ENCODE results near the gene ADAMTS6. TPM values are rescaled to one million over a fixed set of nuclear protein-coding genes. Genes with fewer than 3 reads are reported as not detected.

The ADAMTS6 gene
- total RNA-seq, 1 experiment from 2014 or later, result 2.8 TPM

- Mint-ChIP-seq H3K9me3 (no peaks in the 10 kb centered on the region), H3K27ac (no peak overlapping the region), H3K36me3 (no peaks in the 10 kb centered on the region), H3K4me1 (peaks cover 35% of the 10 kb centered on the region), H3K4me3 (no peak overlapping the region), H3K27me3 (ENCODE audit: low read depth) (no peaks in the 10 kb centered on the region)
- ChIA-PET CTCF (interaction anchor here (1.6 kb wide), 1 partner anchor 154 kb away, joined by 4 read pairs; no protein-coding TSS in a partner anchor), POLR2A (no interaction called here)
- TF ChIP-seq MXD4 (CRISPR knock-in tag; IDR thresholded peaks at IDR 0.05; ENCODE audit: borderline replicate concordance) (no peak), ZBTB21 (CRISPR knock-in tag; IDR thresholded peaks at IDR 0.05; ENCODE audit: borderline replicate concordance) (no peak), AR (CRISPR knock-in tag; IDR thresholded peaks at IDR 0.05) (no peak), TEAD4 (CRISPR knock-in tag; IDR thresholded peaks at IDR 0.05) (no peak), ZNF671 (CRISPR knock-in tag; IDR thresholded peaks at IDR 0.05) (no peak), KAT7 (CRISPR knock-in tag; IDR thresholded peaks at IDR 0.05; ENCODE audit: borderline replicate concordance) (no peak), CDX4 (CRISPR knock-in tag; IDR thresholded peaks at IDR 0.05; ENCODE audit: borderline replicate concordance) (no peak)
- ATAC-seq, result peak; percentile 52; the same call in 1 of the 2 replicates
- DNase-seq (ENCODE audit: low spot score), result no peak
Measured at GRCh38 chr5:65329266-65329665, 152.5 kb downstream of the ADAMTS6 start.

GRCh38 chr5:65327582-65327981, 154.1 kb downstream of the ADAMTS6 start:
- no peaks in the 10 kb centered on the region for H3K27me3 Mint-ChIP-seq (ENCODE audit: low read depth)
- H3K9me3 Mint-ChIP-seq, result no peaks in the 10 kb centered on the region
- H3K4me1 Mint-ChIP-seq, result peaks cover 32% of the 10 kb centered on the region
- no peak for DNase-seq (ENCODE audit: low spot score)
- no peak for ATAC-seq
- H3K4me3 Mint-ChIP-seq, result no peak overlapping the region
- no peaks in the 10 kb centered on the region for H3K36me3 Mint-ChIP-seq
- H3K27ac Mint-ChIP-seq, result 0 out of 2 replicates have a peak overlapping the region, but pooled peaks have one; percentile 42
- ChIA-PET CTCF (interaction anchor here (1.6 kb wide), 1 partner anchor 156 kb away, joined by 4 read pairs; no protein-coding TSS in a partner anchor), POLR2A (no interaction called here)
- no peak for TF ChIP-seq CDX4 (CRISPR knock-in tag; IDR thresholded peaks at IDR 0.05; ENCODE audit: borderline replicate concordance)
- no peak for TF ChIP-seq ATF1 (CRISPR knock-in tag; IDR thresholded peaks at IDR 0.05)
- TF ChIP-seq PRDM15 (CRISPR knock-in tag; IDR thresholded peaks at IDR 0.05), result no peak
- TF ChIP-seq HMGXB4 (CRISPR knock-in tag; IDR thresholded peaks at IDR 0.05), result no peak
- TF ChIP-seq JAZF1 (CRISPR knock-in tag; IDR thresholded peaks at IDR 0.05), result no peak
- TF ChIP-seq USF1 (CRISPR knock-in tag; IDR thresholded peaks at IDR 0.05), result no peak
- TF ChIP-seq ZSCAN18 (CRISPR knock-in tag; IDR thresholded peaks at IDR 0.05), result no peak
- no peak for TF ChIP-seq MAX (CRISPR knock-in tag; IDR thresholded peaks at IDR 0.05)
- TF ChIP-seq ARID4B (CRISPR knock-in tag; IDR thresholded peaks at IDR 0.05; ENCODE audit: borderline replicate concordance), result no peak
- TF ChIP-seq CREB1 (CRISPR knock-in tag; IDR thresholded peaks at IDR 0.05), result no peak
- no peak for TF ChIP-seq NR3C1 (CRISPR knock-in tag; conservative IDR thresholded peaks at IDR 0.05; ENCODE audit: low read depth)
